D341Med (cell line): Measurements from ENCODE around the gene SHISAL2B.
"Not testable (repeated sequence)": the region's sequence is repeated elsewhere in the genome, so short reads cannot be mapped to it uniquely, and the experiment has no call there.

Source experiments
- DNase-seq: peaks from one replicate; pipeline ENCODE4 v3.0.0; 2012; ENCODE audit warnings: low spot score

Gene SHISAL2B

GRCh38 chr5:64690417-64691151 is at the start of gene SHISAL2B:
Gene SHISAL2B, plus strand, starts transcription at chr5:64690503. Its CDS starts 121 bp downstream, at chr5:64690624.
- peak; percentile 68 for DNase-seq

- DNase-seq = no peak
Measured at GRCh38 chr5:64644831-64645230, 45.5 kb upstream of the SHISAL2B start.

GRCh38 chr5:64646169-64646568 is 44.1 kb upstream of the SHISAL2B start:
- DNase-seq = no peak

- DNase-seq = no peak
Measured at GRCh38 chr5:64649512-64649911, 40.8 kb upstream of the SHISAL2B start.

- DNase-seq = no peak
Measured at GRCh38 chr5:64653766-64654560, 36.3 kb upstream of the SHISAL2B start.

- no peak for DNase-seq
Measured at GRCh38 chr5:64654561-64654938, 35.8 kb upstream of the SHISAL2B start.

- no peak for DNase-seq
Measured at GRCh38 chr5:64655596-64655995, 34.7 kb upstream of the SHISAL2B start.

GRCh38 chr5:64659289-64659688 is 31.0 kb upstream of the SHISAL2B start:
- DNase-seq = no peak

- not testable (repeated sequence) for DNase-seq
Measured at GRCh38 chr5:64663181-64663580, 27.1 kb upstream of the SHISAL2B start.

- no peak for DNase-seq
Measured at GRCh38 chr5:64665243-64665642, 25.1 kb upstream of the SHISAL2B start.

- no peak for DNase-seq
Measured at GRCh38 chr5:64666078-64666477, 24.2 kb upstream of the SHISAL2B start.

GRCh38 chr5:64667068-64667467 is 23.2 kb upstream of the SHISAL2B start:
- DNase-seq = no peak

GRCh38 chr5:64670277-64670676 is 20.0 kb upstream of the SHISAL2B start:
- no peak for DNase-seq

GRCh38 chr5:64671678-64672077 is 18.6 kb upstream of the SHISAL2B start:
- DNase-seq = no peak

- DNase-seq = no peak
Measured at GRCh38 chr5:64678374-64678773, 11.9 kb upstream of the SHISAL2B start.

- peak; percentile 34 for DNase-seq
Measured at GRCh38 chr5:64680289-64680688, 10.0 kb upstream of the SHISAL2B start.

GRCh38 chr5:64682608-64683007 is 7.7 kb upstream of the SHISAL2B start:
- no peak for DNase-seq

GRCh38 chr5:64685866-64686265 is 4.4 kb upstream of the SHISAL2B start:
- no peak for DNase-seq

- no peak for DNase-seq
Measured at GRCh38 chr5:64688391-64688790, 1.9 kb upstream of the SHISAL2B start.

GRCh38 chr5:64688965-64689364 is 1.3 kb upstream of the SHISAL2B start:
- DNase-seq = no peak

GRCh38 chr5:64690104-64690416 is 243 bp upstream of the SHISAL2B start:
- no peak for DNase-seq

- DNase-seq = no peak
Measured at GRCh38 chr5:64691291-64691690, 988 bp downstream of the SHISAL2B start.

- DNase-seq = no peak
Measured at GRCh38 chr5:64693636-64694035, 3.3 kb downstream of the SHISAL2B start.

GRCh38 chr5:64696414-64696813 is 6.1 kb downstream of the SHISAL2B start:
- DNase-seq = not testable (repeated sequence)
